NOMO-1 treated with DMSO at 0.1 percent for 48 hours (cell line): ENCODE measurements around the gene SOX6.

Experiments used
- DNase-seq: peaks from one replicate; lab custom pipeline; 2025; ENCODE audit not compliant: unreplicated experiment; lab: John Stamatoyannopoulos, UW

SOX6 gene

DNA sequence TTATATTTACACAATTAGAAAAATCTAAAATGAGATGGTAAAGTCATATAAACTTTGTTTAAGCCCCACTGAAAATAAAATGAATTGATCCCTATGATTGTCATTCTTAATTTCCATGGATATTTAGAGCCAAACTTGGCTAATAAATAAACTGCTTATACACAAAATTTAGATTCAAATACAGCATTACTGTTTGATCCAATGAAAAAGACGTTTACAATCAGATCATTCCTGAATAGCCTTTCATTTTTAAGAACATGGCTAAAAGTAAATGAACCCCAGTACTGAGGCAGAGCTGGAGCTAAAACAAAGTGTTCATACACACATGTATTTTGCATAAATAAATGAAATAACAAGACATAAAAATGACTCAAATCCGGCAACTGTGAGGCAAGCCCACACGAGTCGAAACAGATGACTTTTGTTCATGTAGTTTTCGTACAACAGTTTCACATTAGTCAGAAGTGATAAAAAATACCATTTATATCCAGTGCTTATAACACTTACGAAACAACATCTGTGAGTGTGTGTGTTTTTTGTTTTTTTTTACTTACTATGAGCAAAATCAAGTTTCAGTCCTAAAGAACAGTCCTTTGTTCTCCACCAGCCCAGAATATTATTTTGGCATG, 386.5 kb downstream of the SOX6 start:
- DNase-seq, result no peak

DNA sequence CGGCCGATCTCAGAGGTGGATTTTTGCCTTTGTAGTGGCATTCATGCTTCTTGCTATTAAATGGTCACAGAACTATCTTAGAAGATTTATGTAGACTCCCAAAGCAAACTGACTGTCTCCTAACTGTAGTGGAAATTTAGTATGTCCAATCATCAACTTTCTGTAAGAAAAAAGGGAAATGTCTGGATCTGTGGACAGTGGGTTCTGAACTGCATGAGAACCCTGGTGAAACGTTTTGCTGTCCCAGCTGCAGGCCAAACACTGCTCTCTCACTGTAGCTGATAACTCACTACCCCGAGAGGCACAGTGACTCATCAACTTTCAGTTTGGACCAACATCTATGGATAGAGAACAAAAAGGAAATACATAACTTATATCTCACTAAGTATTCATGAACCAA, 387.1 kb downstream of the SOX6 start:
- DNase-seq, result peak; percentile 47

DNA sequence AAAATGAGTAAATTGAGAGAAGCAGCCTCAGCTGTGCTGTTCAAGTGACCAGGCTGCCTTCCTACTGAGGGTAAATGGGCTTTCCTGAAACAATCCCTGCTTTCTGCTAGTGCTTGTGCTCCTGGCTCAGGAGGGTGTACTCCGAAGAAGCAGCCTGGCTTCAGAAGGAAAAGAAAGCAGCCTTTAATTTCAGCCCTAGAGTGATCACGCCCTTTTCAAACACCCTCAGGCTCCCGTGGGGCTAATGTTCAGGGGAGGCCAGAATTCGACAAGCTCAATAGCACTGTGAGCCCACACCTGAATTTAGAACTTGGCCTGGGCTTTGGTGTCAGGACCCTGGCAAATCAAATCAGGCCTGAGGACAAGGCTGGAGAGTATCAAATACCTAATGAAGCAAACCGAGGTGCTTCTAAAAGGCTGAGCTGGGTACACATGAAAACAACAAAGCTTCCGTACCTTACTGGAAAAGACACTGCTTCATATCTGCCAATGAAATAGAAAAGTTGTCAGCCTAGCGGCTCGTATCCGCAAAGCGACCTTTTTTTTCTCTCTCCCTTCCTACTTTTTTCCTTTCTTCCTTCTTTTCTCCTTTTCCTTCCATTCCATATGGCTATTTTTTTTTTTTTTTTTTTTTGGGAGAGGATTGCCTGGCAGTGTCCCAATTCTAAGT, 387.8 kb downstream of the SOX6 start:
- no peak for DNase-seq

DNA sequence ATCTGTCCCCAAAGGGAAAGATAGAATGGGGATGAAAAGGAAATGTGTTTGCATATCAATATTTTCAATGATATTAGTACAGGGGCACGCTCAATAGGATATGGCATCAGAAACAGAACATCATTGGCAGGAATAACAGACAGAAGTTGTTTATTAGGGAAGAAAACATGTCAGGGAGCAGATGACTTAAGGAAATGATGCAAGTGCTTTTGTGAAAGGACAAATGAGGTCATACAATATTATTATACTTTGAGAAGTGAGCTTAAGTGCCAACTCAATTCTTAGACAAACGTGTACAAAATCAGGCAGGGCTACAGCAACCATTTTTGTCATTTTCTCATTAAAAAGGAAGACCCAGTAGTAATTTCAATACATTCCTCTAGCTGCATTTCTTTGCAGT, 388.4 kb downstream of the SOX6 start:
- DNase-seq, result no peak

DNA sequence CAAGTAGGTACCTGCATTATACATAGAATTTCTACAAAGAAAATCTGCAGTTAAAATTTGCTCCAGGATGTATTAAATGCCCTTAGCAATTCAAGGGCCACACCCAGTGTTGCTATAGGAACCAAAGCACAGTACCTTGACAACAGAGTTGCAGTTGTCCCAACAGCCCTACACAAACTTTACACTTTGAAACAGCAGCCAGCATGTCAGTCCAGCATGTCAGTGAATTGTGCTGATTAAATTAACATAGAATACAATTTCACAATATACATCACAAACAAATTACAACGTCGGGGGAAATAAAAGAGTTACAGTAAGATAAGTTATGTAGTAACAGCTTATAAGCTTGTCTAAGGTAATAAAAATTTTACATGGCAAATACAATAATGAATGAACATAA, 389.2 kb downstream of the SOX6 start:
- no peak for DNase-seq

DNA sequence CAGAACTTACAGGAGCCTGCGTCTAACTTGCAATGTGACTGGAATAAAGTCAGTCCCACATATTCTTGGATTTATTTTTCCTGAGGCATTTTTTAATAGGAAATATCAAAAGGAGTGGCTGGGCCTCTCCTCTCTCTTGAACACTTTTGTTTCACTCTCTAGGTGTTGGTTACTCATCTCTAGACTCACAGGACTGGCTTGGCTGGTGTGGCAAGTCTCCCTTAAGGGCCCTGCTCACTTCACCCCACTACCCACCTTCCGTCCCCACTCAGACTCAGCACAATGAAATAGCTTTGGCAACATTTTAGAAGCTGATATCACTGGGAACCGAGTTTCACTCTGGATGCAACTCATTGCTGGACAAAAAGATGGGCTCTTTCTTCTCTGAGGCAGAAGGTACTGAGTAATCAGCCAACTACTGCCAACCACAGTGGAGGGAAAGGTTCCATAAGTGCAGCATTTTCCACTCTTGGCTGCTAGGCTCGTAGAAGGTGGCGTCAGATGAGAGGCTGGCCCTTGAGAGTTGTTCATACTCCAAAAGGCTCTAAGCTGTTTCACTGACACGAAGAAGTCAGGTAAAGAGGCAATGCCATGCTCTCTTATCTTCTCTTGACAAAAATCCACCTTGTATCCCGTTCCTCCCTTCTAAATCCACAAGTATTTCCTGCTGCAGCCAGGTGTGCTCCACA, 390.6 kb downstream of the SOX6 start:
- DNase-seq, result no peak

DNA sequence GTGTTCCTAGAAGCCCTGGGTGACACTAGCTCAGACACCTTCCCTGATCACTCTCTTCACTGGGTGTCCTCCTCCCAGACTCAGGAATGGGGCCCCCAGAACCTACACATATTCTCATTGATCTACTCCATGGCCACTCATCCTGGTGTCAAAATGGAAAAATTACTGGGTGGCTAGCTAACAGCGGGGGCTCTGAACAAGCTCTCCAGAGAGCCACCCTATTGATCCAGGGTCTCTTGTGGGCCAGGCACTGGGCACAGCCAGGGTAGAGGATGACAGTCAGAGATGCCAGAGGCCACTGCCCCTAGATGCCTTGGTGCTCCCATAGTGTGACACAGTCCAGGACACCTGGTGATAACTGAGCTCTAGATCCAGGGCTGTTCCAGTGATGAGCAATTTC, 393.1 kb downstream of the SOX6 start:
- no peak for DNase-seq

DNA sequence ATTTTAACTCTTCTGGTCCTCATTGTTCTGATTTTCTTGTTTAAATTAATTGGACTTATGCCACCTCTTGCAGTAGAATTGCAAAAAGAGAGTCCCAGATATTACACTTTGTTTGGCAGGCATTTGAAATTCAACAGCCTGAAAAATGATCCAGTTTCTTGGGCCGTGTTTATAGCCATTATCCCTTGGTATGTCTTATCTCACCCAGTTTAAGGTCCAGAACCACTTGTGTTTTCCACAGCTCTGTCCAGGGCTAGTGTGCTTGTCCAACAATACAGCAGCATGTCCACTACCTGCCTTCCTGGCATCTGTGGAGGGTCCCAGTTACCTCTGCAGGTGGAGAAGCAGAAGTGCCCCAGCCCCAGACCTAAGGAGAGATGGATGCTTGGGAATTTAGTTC, 397.4 kb downstream of the SOX6 start:
- no peak for DNase-seq

DNA sequence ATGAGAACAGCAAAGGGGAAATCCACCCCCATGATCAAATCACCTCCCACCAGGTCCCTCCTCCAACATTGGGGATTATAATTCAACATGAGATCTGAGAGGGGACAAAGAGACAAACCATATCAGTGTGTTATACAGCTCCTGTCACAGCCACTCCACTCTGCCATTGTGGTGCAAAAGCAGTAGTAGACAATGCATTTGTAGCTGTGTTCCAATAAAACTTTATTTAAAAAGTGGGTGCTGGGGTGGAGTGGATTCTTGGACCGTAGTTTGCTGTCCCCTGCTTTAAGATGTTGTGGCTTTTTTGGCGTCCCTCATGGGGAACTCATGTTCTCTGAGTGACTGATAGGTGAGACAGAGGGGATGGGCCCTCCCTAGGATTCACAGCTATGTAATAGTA, 399.1 kb downstream of the SOX6 start:
- DNase-seq, result no peak

DNA sequence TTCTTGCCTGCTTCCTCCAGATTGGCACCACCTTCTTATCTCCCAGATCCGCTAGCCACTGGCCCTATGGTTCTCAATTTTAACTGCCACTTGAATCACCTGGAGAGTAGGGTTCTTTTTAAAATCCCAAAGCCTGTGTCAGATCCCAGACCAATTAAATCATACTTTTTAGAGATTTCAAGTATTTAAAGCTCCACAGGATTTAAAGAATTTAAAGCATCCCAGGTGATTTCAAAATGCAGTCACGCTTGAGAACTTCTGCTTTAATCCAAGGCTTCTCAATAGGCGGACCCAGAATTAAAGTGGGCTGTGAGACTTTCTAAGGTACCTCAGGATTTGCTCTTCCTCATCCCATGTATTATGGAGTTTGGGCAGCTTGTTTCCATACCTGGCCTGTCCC, 400.0 kb downstream of the SOX6 start:
- DNase-seq, result no peak

DNA sequence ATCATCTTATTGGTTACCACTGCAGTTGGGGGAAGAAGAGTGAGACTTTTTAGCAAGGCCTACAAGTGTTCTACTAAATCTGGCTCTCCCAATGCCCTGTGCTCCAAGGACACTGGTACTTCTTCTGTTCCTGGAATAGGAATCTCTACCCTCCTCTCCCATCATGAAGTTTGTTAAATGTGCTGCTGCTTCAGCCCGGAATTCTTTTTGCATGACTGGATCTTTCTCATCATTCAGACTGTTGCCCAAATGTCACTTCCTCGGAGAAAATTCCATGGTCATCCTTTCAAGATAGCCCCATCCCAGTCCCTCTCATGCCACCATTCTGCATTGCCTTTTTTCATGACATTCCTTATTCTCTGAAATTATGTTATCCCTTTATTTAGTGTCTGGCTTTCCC, 400.8 kb downstream of the SOX6 start:
- no peak for DNase-seq

DNA sequence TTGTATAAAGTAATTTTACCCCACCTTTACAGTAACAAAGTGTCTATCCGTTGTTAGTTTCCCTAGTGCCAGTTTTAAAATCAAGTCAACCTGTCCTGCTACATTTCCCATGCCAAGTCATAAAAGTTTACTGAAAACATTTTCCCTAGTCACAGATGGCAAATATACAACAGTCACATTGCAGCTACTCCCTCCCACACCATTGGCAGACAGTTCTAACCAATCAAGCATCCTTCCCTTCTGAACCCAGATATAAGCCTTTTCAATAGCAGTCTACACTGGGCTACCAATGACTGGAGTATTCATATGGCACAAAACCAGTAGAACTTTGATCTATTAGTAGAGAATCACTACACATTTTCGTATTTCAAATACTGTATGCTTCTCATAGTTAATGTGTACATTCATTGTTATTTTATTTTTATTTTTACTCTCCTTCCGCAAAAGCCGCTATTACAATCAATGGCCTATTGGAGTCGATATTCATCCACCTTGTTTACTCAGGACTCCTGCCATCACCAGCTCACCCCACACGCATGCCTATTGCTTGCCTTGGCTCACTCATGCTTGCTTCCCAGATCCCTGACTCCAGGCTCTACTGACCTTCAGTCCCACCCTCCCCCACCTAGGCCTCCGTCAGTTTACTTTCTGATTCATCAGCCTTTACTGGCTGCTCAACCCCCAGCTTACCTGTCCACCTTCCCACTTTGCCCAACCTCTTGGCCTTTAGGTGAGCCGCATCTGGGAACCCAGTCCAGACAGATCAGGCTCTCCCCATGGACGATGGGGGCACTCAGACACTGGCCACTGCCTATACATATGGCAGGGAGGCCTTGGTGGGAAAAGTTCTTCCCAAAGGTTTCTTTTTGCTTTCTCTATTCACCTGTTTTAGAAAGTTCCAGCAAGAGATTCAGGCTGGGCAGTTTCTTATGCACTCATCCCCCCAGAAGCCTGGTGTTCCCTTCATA, 408.4 kb downstream of the SOX6 start:
- DNase-seq, result no peak

DNA sequence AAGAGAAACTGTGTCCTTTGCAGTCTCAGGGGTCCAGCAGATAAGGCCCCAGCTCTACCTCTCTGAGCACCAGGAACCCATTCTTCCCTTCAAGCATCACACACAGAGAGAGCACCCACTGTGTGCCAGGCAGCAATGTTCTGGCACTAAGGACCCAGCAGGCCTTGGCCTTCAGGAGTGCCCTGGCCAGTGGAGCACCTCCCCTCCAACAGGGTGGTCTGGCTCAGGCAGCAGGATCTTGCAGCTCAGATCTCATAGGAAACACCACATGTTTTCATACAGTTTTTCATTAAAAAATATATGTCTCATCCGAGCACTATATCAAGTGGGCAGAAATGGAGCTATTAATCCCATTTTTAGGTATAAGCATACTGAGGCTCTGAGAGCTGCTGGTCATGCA, 410.6 kb downstream of the SOX6 start:
- no peak for DNase-seq

DNA sequence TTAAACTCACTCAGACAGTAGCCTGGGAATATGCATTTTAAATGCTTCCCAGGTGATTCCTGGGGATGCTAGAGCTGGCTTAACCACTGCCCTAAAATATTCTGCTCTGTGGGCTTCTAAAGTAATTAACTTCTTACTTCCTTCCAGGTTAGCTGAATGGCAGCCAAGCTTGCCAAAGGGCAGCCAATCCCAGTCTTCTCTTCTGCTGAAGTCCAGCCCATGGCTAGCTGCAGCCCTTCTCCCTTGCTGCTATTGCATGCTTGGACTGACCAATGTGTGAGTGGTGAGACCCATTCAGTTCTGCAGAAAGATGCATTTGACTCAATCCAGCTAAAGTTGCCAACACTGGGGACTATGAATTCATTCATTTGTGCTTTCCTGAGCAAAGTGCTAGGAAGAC, 411.9 kb downstream of the SOX6 start:
- no peak for DNase-seq

DNA sequence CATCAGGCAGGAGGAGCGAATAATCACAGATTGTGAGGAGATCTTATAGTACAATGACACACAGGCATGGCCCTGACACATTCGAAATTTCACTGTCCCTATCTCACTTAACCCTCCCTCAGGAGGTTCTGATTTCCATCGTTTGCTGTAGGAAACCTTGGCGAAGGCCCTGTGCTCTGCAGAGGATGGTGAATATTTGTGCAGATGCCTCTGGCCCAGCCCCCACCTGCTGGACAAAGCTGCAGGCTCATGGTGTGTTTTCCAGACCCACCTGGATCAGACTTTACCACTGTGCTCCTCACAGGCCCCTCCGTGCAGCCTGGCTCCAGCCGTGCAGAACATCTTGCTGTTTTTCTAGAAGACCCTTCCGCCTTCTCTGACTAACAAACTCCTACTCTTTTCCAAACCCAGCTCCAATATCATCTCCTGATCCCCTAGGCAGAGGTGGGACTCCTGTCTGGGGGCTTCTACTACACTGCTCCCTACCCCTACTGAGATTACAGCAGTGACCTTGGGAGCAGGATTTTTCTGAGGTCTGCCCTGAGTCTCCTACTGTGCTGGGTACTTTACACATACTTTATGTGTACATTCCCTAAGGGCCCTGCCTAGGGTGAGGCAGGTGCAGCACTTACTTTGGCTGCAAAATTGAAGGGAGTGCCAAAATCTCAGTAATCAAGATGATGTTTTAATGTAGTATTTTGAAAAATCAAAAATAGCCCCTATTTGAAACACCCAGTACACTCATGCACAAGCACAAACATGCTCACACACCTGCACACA, 412.7 kb downstream of the SOX6 start:
- DNase-seq, result no peak

DNA sequence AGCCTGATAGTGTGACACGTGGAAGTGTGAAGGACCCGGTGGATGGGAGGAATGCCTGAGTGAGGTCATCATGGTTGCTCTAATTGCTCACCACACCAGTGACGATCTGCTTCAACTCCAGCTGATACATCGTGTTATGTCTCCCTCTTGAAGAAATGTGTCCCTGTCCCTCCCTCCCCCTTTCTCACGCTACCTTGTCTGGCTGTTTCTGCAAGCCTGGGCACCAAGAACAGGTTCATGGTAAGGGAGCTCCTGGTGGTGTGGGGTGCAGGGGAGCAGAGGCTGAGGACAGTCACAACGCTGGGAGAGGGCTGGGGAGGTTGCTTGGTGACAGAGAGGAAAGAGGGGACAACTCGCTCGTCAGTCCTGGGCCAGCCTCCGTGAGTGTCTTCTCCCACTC, 413.4 kb downstream of the SOX6 start:
- no peak for DNase-seq

DNA sequence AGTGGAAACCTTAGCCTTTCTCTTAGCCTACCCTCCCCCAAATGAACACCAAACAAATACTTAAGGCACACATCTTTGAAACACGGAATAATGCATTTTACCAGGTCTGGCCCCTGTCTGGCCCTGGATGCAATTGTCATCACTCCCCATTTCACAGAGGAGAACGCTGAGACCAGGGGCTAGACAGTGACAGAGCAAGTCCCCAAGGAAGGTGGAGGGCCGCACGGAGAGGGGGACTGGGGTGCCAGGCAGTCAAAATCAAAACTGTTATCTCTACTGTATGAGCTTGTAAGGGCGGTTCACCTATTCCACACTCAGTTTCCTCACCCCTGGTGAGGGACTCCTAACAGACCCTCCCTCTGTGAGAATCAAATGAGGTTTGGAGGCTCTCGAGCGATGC, 414.2 kb downstream of the SOX6 start:
- DNase-seq, result no peak

DNA sequence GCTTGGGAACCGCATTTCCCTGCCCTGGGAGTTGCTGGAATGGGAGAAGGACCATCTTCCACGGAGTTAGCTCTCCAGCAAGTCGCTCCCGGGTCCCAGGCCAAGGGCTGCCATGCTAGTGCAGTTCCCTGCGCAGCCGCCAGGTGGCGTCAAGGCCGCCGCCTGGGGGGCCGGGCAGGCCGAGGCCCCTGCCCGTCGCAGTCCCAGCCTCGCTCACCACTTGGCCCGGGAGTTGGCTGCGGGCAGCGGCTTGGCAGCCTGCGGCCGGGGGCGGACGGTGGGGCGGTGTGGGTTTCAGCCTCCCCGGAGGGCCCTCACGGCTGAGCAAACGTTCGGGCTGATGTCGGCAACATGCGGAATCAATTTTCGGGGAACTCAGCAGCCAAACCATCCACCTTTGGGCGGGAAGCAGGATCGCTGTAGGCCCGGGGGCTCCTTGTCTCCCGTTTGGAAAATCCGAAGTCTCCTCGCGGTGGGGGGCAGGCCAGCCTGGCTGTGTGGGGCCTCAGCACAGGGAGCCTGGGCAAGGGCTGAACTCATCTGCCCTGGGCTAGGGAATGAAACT, 415.1 kb downstream of the SOX6 start:
- DNase-seq, result no peak

DNA sequence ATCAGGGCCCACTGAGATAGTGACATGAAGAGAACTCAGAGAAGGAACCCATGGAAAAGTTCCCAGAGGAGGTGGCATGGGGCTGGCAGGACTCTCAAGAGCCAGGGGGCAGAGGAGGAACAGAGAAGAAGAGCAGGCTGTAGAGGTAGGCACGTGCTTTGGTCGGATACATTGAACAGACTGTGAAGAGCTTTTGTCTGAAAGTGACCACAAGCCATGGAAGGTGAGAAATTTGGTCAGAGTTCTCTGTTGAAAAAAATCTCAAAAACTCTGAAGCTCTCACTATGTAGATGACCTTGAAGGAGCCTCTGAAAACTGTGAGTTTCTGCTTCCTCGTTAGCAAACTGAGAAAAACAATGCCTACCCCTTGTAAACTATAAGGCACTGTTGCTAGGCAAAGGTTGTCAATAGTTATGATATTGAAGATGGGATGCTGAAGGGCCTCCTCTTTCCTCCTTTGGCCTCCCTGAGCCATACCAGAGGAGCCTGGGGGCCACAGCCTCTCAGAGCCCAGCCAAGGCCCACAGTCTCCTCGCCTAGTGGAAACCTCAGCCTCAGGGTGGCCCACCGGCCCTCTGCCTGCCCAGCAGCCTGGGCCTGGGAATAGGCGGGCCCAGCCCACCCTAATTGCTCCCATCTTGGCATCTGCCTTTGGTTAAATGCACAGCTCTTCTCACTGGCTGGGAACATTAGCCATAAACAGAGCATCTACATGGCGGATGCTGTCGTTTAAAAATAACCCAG, 415.7 kb downstream of the SOX6 start:
- DNase-seq, result no peak

DNA sequence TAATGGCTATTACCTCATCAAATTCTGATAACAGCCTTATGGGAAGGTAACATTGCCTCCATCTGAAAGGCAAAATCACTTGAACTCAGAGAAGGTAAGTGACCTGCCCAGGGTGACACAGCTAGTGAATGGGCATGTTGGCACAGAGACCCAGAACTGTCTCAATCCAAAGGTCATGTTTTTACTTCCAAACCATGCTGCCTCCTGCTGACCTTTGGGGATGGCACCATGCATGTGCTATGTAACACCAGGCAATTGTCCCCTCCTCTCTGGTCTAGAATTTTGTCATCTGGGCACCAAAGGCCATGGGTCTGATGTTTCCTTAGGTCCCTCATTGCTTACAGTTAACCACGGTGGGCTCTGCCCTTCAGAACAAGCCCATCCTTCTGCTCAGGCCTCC, 417.4 kb downstream of the SOX6 start:
- DNase-seq, result no peak
